ENCODE results near the gene KCNIP4.

Gene KCNIP4

GRCh38 chr4:20926529-20926928 lies 1022.0 kb downstream of the KCNIP4 start:
- TF ChIP-seq CTCF (IDR thresholded peaks at IDR 0.05), result no peak

GRCh38 chr4:20925176-20925575 lies 1023.4 kb downstream of the KCNIP4 start:
- TF ChIP-seq CTCF (IDR thresholded peaks at IDR 0.05), result no peak

- TF ChIP-seq CTCF (IDR thresholded peaks at IDR 0.05), result no peak
Measured at GRCh38 chr4:20922962-20923361, 1025.6 kb downstream of the KCNIP4 start.

- no peak for TF ChIP-seq CTCF (IDR thresholded peaks at IDR 0.05)
Measured at GRCh38 chr4:20916106-20916505, 1032.5 kb downstream of the KCNIP4 start.

GRCh38 chr4:20904966-20905365 lies 1043.6 kb downstream of the KCNIP4 start:
- TF ChIP-seq CTCF (IDR thresholded peaks at IDR 0.05), result no peak

GRCh38 chr4:20901851-20902250 lies 1046.7 kb downstream of the KCNIP4 start:
- TF ChIP-seq CTCF (IDR thresholded peaks at IDR 0.05), result no peak

- no peak for TF ChIP-seq CTCF (IDR thresholded peaks at IDR 0.05)
Measured at GRCh38 chr4:20899591-20899990, 1049.0 kb downstream of the KCNIP4 start.

GRCh38 chr4:20895988-20896387 lies 1052.6 kb downstream of the KCNIP4 start:
- no peak for TF ChIP-seq CTCF (IDR thresholded peaks at IDR 0.05)
